ENCODE data around the gene LPP. TPM values are rescaled to one million over a fixed set of nuclear protein-coding genes. Genes with fewer than 3 reads are reported as not detected.

Gene LPP
- polyA plus RNA-seq, 3 donors, result 14.1 to 23.2 (median 15.3) TPM

GRCh38 chr3:188380252-188380651 is 226.3 kb downstream of the LPP start:
- no peak overlapping the region for H2AFZ ChIP-seq (ENCODE audit: insufficient read depth, low read depth, low read length, poor library complexity, severe bottlenecking)
- 100% methylated on average over 1 of the region's 2 CpGs for WGBS (ENCODE audit: insufficient coverage)
- DNase-seq, result no peak
- no peaks in the 10 kb centered on the region for H4K20me1 ChIP-seq (ENCODE audit: insufficient read depth, low read length)
- Mint-ChIP-seq H3K36me3 (peaks cover 8 to 29% of the 10 kb centered on the region in 2 donors), H3K4me3 (no peak overlapping the region), H3K4me1 (peaks cover 14% of the 10 kb centered on the region), H3K27me3 (ENCODE audit: low read depth in 3 of 3) (no peaks in the 10 kb centered on the region), H3K9me3 (peaks cover 5 to 26% (median 11%) of the 10 kb centered on the region in 7 donors), H3K27ac (no peak overlapping the region)
- H3K4me3 ChIP-seq (replicated peaks in 1 of 3; ENCODE audit: low read depth in 2 of 3, low read length in 3 of 3), result no peak overlapping the region
- H3K9me3 ChIP-seq (replicated peaks in 1 of 2; ENCODE audit: control insufficient read depth in 1 of 2, insufficient read depth in 1 of 2, low read length in 2 of 2), result no peaks in the 10 kb centered on the region
- H3K27ac ChIP-seq (ENCODE audit: low read depth in 1 of 2, low read length in 2 of 2), result no peak overlapping the region
- intact Hi-C loops (cut with micrococcal nuclease), result no loop called here
- no peak for TF ChIP-seq CTCF (IDR thresholded peaks at IDR 0.05)
- peaks cover 11 to 12% of the 10 kb centered on the region in 2 donors for H3K4me1 ChIP-seq (ENCODE audit: control insufficient read depth in 1 of 2, insufficient read depth in 2 of 2, low read length in 2 of 2)
- no peaks in the 10 kb centered on the region for H3K79me2 ChIP-seq (ENCODE audit: insufficient read depth, low read length)
- no peaks in the 10 kb centered on the region for H3K36me3 ChIP-seq (replicated peaks in 1 of 2; ENCODE audit: control insufficient read depth in 1 of 2, insufficient read depth in 2 of 2, low read length in 2 of 2)
- H3K4me2 ChIP-seq (replicated peaks; ENCODE audit: extremely low read depth, low read length, poor library complexity, severe bottlenecking), result no peak overlapping the region
- no peak overlapping the region for H3K9ac ChIP-seq (ENCODE audit: insufficient read depth, low read length, poor library complexity, severe bottlenecking)
- H3K27me3 ChIP-seq (ENCODE audit: control insufficient read depth in 2 of 2, insufficient read depth in 2 of 2, low read length in 2 of 2), result no peaks in the 10 kb centered on the region

GRCh38 chr3:188380722-188381121 is 226.8 kb downstream of the LPP start:
- Histone ChIP-seq H3K9me3 (replicated peaks in 1 of 2; ENCODE audit: control insufficient read depth in 1 of 2, insufficient read depth in 1 of 2, low read length in 2 of 2) (no peaks in the 10 kb centered on the region), H3K4me1 (ENCODE audit: control insufficient read depth in 1 of 2, insufficient read depth in 2 of 2, low read length in 2 of 2) (peaks cover 15 to 17% of the 10 kb centered on the region in 2 donors), H3K79me2 (ENCODE audit: insufficient read depth, low read length) (no peaks in the 10 kb centered on the region), H3K36me3 (replicated peaks in 1 of 2; ENCODE audit: control insufficient read depth in 1 of 2, insufficient read depth in 2 of 2, low read length in 2 of 2) (no peaks in the 10 kb centered on the region), H2AFZ (ENCODE audit: insufficient read depth, low read depth, low read length, poor library complexity, severe bottlenecking) (no peak overlapping the region), H4K20me1 (ENCODE audit: insufficient read depth, low read length) (no peaks in the 10 kb centered on the region), H3K4me2 (replicated peaks; ENCODE audit: extremely low read depth, low read length, poor library complexity, severe bottlenecking) (no peak overlapping the region), H3K9ac (ENCODE audit: insufficient read depth, low read length, poor library complexity, severe bottlenecking) (no peak overlapping the region), H3K27me3 (ENCODE audit: control insufficient read depth in 2 of 2, insufficient read depth in 2 of 2, low read length in 2 of 2) (no peaks in the 10 kb centered on the region), H3K27ac (ENCODE audit: low read depth in 1 of 2, low read length in 2 of 2) (no peak overlapping the region), H3K4me3 (replicated peaks in 1 of 3; ENCODE audit: low read depth in 2 of 3, low read length in 3 of 3) (no peak overlapping the region)
- no peak for TF ChIP-seq CTCF (IDR thresholded peaks at IDR 0.05)
- peaks cover 8 to 26% of the 10 kb centered on the region in 2 donors for H3K36me3 Mint-ChIP-seq
- peaks cover 5 to 22% (median 11%) of the 10 kb centered on the region in 7 donors for H3K9me3 Mint-ChIP-seq
- DNase-seq, result no peak
- peaks cover 18% of the 10 kb centered on the region for H3K4me1 Mint-ChIP-seq
- H3K4me3 Mint-ChIP-seq, result no peak overlapping the region
- H3K27me3 Mint-ChIP-seq (ENCODE audit: low read depth in 3 of 3), result no peaks in the 10 kb centered on the region
- intact Hi-C loops (cut with micrococcal nuclease), result no loop called here
- no peak overlapping the region for H3K27ac Mint-ChIP-seq

Data from CD14-positive monocyte (primary cell).